ENCODE results near the gene DGKE.

DGKE gene

DNA sequence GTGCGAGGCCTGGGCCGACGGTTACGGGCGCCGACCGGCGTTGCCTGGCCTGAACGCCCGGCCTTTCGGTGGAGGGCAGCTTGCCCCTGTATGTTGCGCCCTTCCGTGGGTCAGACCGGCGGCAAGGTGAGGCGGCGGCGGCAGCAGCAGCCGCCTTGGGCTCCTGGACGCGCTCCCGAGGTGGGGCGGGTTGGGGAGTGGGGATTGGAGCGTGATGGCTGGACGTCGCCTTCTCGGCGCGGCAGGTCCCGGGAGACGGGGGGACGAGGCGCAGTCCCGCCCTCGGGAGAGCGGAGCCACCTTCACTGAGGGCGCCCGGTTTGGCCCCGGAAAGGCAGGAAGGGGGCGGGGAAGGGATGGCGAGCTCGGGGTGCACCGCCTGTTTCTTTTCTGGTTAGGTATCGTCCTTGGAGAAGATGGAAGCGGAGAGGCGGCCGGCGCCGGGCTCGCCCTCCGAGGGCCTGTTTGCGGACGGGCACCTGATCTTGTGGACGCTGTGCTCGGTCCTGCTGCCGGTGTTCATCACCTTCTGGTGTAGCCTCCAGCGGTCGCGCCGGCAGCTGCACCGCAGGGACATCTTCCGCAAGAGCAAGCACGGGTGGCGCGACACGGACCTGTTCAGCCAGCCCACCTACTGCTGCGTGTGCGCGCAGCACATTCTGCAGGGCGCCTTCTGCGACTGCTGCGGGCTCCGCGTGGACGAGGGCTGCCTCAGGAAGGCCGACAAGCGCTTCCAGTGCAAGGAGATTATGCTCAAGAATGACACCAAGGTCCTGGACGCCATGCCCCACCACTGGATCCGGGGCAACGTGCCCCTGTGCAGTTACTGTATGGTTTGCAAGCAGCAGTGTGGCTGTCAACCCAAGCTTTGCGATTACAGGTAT, 671 bp downstream of the DGKE start:
- Histone ChIP-seq H3K4me2 (ENCODE audit: low read length) (peak overlapping the region; percentile 74), H4K20me1 (ENCODE audit: insufficient read depth, low read length) (0 out of 2 replicates have a peak, but pooled peaks cover 6% of the 10 kb centered on the region), H3K4me1 (ENCODE audit: low read length) (peaks cover 17% of the 10 kb centered on the region), H3K27ac (ENCODE audit: low read length) (peak overlapping the region; percentile 12; the same call in 1 of the 2 replicates), H3K9ac (ENCODE audit: low read length) (peak overlapping the region; percentile 73), H3K36me3 (replicated peaks; ENCODE audit: low read depth, low read length) (peaks cover 13% of the 10 kb centered on the region), H3K27me3 (ENCODE audit: low read depth, low read length) (no peaks in the 10 kb centered on the region), H3K4me3 (ENCODE audit: low read length) (peak overlapping the region; percentile 97), H3K79me2 (ENCODE audit: low read length) (peaks cover 25% of the 10 kb centered on the region), H3K9me3 (ENCODE audit: insufficient read depth, low read length) (no peaks in the 10 kb centered on the region), H2AFZ (ENCODE audit: low read depth, low read length) (peak overlapping the region; percentile 75)
- no peak for TF ChIP-seq EZH2phosphoT487 (IDR thresholded peaks at IDR 0.05; ENCODE audit: low read depth)
- TF ChIP-seq, protein P1, sequence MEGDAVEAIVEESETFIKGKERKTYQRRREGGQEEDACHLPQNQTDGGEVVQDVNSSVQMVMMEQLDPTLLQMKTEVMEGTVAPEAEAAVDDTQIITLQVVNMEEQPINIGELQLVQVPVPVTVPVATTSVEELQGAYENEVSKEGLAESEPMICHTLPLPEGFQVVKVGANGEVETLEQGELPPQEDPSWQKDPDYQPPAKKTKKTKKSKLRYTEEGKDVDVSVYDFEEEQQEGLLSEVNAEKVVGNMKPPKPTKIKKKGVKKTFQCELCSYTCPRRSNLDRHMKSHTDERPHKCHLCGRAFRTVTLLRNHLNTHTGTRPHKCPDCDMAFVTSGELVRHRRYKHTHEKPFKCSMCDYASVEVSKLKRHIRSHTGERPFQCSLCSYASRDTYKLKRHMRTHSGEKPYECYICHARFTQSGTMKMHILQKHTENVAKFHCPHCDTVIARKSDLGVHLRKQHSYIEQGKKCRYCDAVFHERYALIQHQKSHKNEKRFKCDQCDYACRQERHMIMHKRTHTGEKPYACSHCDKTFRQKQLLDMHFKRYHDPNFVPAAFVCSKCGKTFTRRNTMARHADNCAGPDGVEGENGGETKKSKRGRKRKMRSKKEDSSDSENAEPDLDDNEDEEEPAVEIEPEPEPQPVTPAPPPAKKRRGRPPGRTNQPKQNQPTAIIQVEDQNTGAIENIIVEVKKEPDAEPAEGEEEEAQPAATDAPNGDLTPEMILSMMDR (IDR thresholded peaks at IDR 0.05; ENCODE audit: low read depth, low read length): no peak

- H3K4me3 ChIP-seq (ENCODE audit: low read length): peak overlapping the region; percentile 97
- 0 out of 2 replicates have a peak, but pooled peaks cover 6% of the 10 kb centered on the region for H4K20me1 ChIP-seq (ENCODE audit: insufficient read depth, low read length)
Observed at GRCh38 chr17:56835264-56835585, 1.3 kb downstream of the DGKE start.

DNA sequence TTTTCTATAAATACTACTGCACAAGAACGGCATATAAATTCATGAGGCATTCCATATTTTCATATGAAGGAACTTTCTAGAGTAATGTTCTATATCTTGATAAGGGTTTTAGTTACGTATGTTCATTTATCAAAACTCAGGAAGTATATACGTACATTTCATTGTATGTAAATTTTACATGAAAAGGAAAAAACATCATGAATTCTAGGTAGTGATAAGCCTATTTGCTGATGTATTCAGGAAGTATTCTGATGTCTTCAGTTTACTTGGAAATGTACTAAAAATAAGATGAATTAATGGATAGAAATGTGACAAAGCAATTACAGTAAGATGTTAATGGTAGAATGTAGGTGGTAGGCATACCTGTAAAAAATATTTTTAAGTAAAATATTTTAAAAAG, 4.7 kb downstream of the DGKE start:
- H3K27me3 ChIP-seq (ENCODE audit: low read depth, low read length): no peaks in the 10 kb centered on the region
- peaks cover 16% of the 10 kb centered on the region for H3K36me3 ChIP-seq (replicated peaks; ENCODE audit: low read depth, low read length)
- H3K4me2 ChIP-seq (ENCODE audit: low read length): no peak overlapping the region
- TF ChIP-seq EZH2phosphoT487 (IDR thresholded peaks at IDR 0.05; ENCODE audit: low read depth): no peak
- TF ChIP-seq, protein P1 (IDR thresholded peaks at IDR 0.05; ENCODE audit: low read depth, low read length): no peak
- 0 out of 2 replicates have a peak, but pooled peaks cover 6% of the 10 kb centered on the region for H4K20me1 ChIP-seq (ENCODE audit: insufficient read depth, low read length)
- H3K27ac ChIP-seq (ENCODE audit: low read length): no peak overlapping the region
- peaks cover 7% of the 10 kb centered on the region for H3K79me2 ChIP-seq (ENCODE audit: low read length)
- no peak overlapping the region for H3K4me3 ChIP-seq (ENCODE audit: low read length)
- H2AFZ ChIP-seq (ENCODE audit: low read depth, low read length): no peak overlapping the region
- H3K4me1 ChIP-seq (ENCODE audit: low read length): peaks cover 9% of the 10 kb centered on the region
- no peak overlapping the region for H3K9ac ChIP-seq (ENCODE audit: low read length)
- no peaks in the 10 kb centered on the region for H3K9me3 ChIP-seq (ENCODE audit: insufficient read depth, low read length)

More at GRCh38 chr17:56835264-56835585, 1.3 kb downstream of the DGKE start:
- H3K27ac ChIP-seq (ENCODE audit: low read length): no peak overlapping the region
- H3K79me2 ChIP-seq (ENCODE audit: low read length): peaks cover 25% of the 10 kb centered on the region
- H2AFZ ChIP-seq (ENCODE audit: low read depth, low read length): no peak overlapping the region
- H3K4me2 ChIP-seq (ENCODE audit: low read length): peak overlapping the region; percentile 74
- no peaks in the 10 kb centered on the region for H3K27me3 ChIP-seq (ENCODE audit: low read depth, low read length)
- TF ChIP-seq, protein P1 (IDR thresholded peaks at IDR 0.05; ENCODE audit: low read depth, low read length): no peak
- no peak for TF ChIP-seq EZH2phosphoT487 (IDR thresholded peaks at IDR 0.05; ENCODE audit: low read depth)
- peaks cover 17% of the 10 kb centered on the region for H3K4me1 ChIP-seq (ENCODE audit: low read length)
- peaks cover 13% of the 10 kb centered on the region for H3K36me3 ChIP-seq (replicated peaks; ENCODE audit: low read depth, low read length)
- H3K9me3 ChIP-seq (ENCODE audit: insufficient read depth, low read length): no peaks in the 10 kb centered on the region
- 0 out of 2 replicates have a peak overlapping the region, but pooled peaks have one; percentile 73 for H3K9ac ChIP-seq (ENCODE audit: low read length)

- Histone ChIP-seq H3K36me3 (replicated peaks; ENCODE audit: low read depth, low read length) (peaks cover 3% of the 10 kb centered on the region), H2AFZ (ENCODE audit: low read depth, low read length) (no peak overlapping the region), H4K20me1 (ENCODE audit: insufficient read depth, low read length) (no peaks in the 10 kb centered on the region), H3K79me2 (ENCODE audit: low read length) (no peaks in the 10 kb centered on the region), H3K4me3 (ENCODE audit: low read length) (no peak overlapping the region), H3K27me3 (ENCODE audit: low read depth, low read length) (no peaks in the 10 kb centered on the region), H3K27ac (ENCODE audit: low read length) (no peak overlapping the region), H3K9me3 (ENCODE audit: insufficient read depth, low read length) (no peaks in the 10 kb centered on the region), H3K9ac (ENCODE audit: low read length) (no peak overlapping the region), H3K4me1 (ENCODE audit: low read length) (no peaks in the 10 kb centered on the region), H3K4me2 (ENCODE audit: low read length) (no peak overlapping the region)
- TF ChIP-seq EZH2phosphoT487 (IDR thresholded peaks at IDR 0.05; ENCODE audit: low read depth): no peak
- TF ChIP-seq, protein P1 (IDR thresholded peaks at IDR 0.05; ENCODE audit: low read depth, low read length): no peak
Observed at GRCh38 chr17:56842577-56842976, 8.6 kb downstream of the DGKE start.
